ENCODE data around the gene HSP90AA1.

HSP90AA1 gene

DNA sequence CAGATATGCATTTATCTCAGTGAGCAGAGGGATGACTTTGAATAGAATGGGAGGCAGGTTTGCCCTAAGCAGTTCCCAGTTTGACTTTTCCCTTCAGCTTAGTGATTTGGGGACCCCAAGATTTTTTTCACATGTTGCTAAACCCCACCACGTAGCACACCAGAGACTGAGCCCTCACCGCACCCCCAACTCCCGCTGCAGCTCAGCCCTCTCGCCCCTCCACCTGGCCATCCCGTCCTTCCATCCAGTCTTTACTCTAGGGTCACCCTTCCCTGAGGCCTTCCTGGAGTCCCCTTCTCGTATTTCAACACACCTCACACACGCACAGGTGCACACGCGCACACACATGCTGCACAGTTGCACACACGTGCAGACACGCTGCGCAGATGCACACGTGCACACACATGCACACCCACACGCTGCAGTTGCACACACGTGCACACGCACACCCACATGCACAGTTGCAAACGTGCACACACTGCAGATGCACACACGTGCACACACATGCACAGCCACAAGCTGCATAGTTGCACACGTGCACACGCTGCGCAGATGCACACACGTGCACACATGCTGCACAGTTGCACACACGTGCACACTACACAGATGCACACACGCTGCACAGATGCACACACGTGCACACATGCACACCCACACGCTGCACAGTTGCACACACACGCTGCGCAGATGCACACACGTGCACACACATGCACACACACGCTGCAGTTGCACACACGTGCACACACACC lies 30.0 kb downstream of the HSP90AA1 start:
- TF ChIP-seq NFIC (IDR thresholded peaks at IDR 0.05) (no peak), FOXM1 (IDR thresholded peaks at IDR 0.05; ENCODE audit: borderline replicate concordance, low read depth) (no peak), YY1 (IDR thresholded peaks at IDR 0.05; ENCODE audit: low read depth) (no peak), EP300 (IDR thresholded peaks at IDR 0.05; ENCODE audit: borderline replicate concordance) (no peak), TEAD4 (IDR thresholded peaks at IDR 0.05) (no peak), TCF12 (IDR thresholded peaks at IDR 0.05; ENCODE audit: low read depth) (no peak), RAD21 (IDR thresholded peaks at IDR 0.05; ENCODE audit: low read depth) (no peak), MAX (IDR thresholded peaks at IDR 0.05) (no peak), CEBPB (IDR thresholded peaks at IDR 0.05) (no peak), EGR1 (IDR thresholded peaks at IDR 0.05) (no peak), REST (IDR thresholded peaks at IDR 0.05; ENCODE audit: low read depth) (no peak), ZBTB7A (IDR thresholded peaks at IDR 0.05; ENCODE audit: low read depth) (no peak), TAF1 (IDR thresholded peaks at IDR 0.05; ENCODE audit: low read depth) (no peak), USF1 (IDR thresholded peaks at IDR 0.05) (no peak), CREB1 (IDR thresholded peaks at IDR 0.05; ENCODE audit: low read depth) (no peak)

GRCh38 chr14:102055181-102055901 lies 31.5 kb downstream of the HSP90AA1 start:
- TF ChIP-seq YY1 (IDR thresholded peaks at IDR 0.05; ENCODE audit: low read depth) (no peak), FOXM1 (IDR thresholded peaks at IDR 0.05; ENCODE audit: borderline replicate concordance, low read depth) (no peak), TEAD4 (IDR thresholded peaks at IDR 0.05) (no peak), NFIC (IDR thresholded peaks at IDR 0.05) (no peak), TCF12 (IDR thresholded peaks at IDR 0.05; ENCODE audit: low read depth) (no peak), MAX (IDR thresholded peaks at IDR 0.05) (no peak), ZBTB7A (IDR thresholded peaks at IDR 0.05; ENCODE audit: low read depth) (no peak), RAD21 (IDR thresholded peaks at IDR 0.05; ENCODE audit: low read depth) (no peak), REST (IDR thresholded peaks at IDR 0.05; ENCODE audit: low read depth) (no peak), EGR1 (IDR thresholded peaks at IDR 0.05) (no peak), CEBPB (IDR thresholded peaks at IDR 0.05) (no peak), TAF1 (IDR thresholded peaks at IDR 0.05; ENCODE audit: low read depth) (no peak), CREB1 (IDR thresholded peaks at IDR 0.05; ENCODE audit: low read depth) (no peak), EP300 (IDR thresholded peaks at IDR 0.05; ENCODE audit: borderline replicate concordance) (no peak), USF1 (IDR thresholded peaks at IDR 0.05) (no peak)

- TF ChIP-seq NFIC (IDR thresholded peaks at IDR 0.05) (no peak), TAF1 (IDR thresholded peaks at IDR 0.05; ENCODE audit: low read depth) (no peak), REST (IDR thresholded peaks at IDR 0.05; ENCODE audit: low read depth) (no peak), MAX (IDR thresholded peaks at IDR 0.05) (no peak), YY1 (IDR thresholded peaks at IDR 0.05; ENCODE audit: low read depth) (no peak), EGR1 (IDR thresholded peaks at IDR 0.05) (no peak), TEAD4 (IDR thresholded peaks at IDR 0.05) (no peak), TCF12 (IDR thresholded peaks at IDR 0.05; ENCODE audit: low read depth) (no peak), FOXM1 (IDR thresholded peaks at IDR 0.05; ENCODE audit: borderline replicate concordance, low read depth) (no peak), EP300 (IDR thresholded peaks at IDR 0.05; ENCODE audit: borderline replicate concordance) (no peak)
Observed at GRCh38 chr14:102052522-102052921, 34.3 kb downstream of the HSP90AA1 start.
